Caki2 (cell line): ENCODE results near the gene STX1A. TPM values are rescaled to one million over a fixed set of nuclear protein-coding genes. Genes with fewer than 3 reads are reported as not detected.
"Not testable (repeated sequence)": the region's sequence is repeated elsewhere in the genome, so short reads cannot be mapped to it uniquely, and the experiment has no call there.

ENCODE experiments used
- DNase-seq: peaks from one replicate; pipeline ENCODE4 v3.0.0-alpha.2; 2015; ENCODE audit warnings: low read depth
- in situ Hi-C: cut with HindIII; loops from 2 replicates; pipeline ENCODE4 v1.10.0; 2016; ENCODE audit warnings: low sequenced_read_pairs, low pct_unique_long_range_greater_than_20kb, mixed read lengths
- total RNA-seq: library from RNA; depleted of rRNA; stranded (reverse); fragments of >200 nt; shearing (Covaris generic); gene quantifications from 2 replicates; pipeline ENCODE4 v1.2.3, GENCODE V29; 2014; ENCODE audit warnings: low replicate concordance; rRNA removed

Gene STX1A
- total RNA-seq, 1 experiment from 2014 or later: 8.5 TPM

DNA sequence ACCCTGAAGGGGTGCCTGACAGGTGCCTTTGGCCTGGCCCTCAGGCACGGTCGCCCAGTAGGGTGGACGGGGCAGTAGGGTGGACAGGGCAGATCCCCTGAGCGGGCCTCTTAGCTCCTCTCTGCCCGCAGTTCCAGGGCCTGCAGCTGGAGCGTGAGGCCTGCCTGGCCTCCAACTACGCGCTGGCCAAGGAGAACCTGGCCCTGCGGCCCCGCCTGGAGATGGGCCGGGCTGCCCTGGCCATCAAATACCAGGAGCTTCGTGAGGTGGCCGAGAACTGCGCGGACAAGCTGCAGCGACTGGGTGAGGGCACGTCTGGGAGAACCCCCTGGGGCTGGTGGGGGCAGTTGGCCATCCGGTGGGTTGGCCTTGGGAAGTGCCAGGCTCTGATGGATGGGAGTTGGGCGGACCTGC lies 50.2 kb downstream of the STX1A start:
- no peak for DNase-seq
- in situ Hi-C loops: no loop called here

DNA sequence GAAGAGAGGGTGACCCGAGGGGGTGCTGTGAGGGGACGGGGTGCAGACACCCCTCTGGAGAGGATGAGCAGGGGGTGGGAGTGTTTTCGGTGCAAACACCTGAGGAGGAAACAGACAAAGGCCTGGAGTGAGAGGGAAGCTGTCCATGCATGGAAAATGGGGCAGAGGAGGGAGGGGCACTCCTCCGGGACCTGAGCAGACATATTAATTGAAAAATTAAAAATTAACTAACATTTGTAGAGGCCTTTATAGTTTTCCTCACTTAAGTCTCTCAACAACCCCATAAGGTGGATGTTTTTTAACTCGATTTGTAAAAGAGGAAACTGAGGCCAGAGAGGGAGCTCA lies 50.6 kb downstream of the STX1A start:
- DNase-seq: no peak
- in situ Hi-C loops: no loop called here

DNA sequence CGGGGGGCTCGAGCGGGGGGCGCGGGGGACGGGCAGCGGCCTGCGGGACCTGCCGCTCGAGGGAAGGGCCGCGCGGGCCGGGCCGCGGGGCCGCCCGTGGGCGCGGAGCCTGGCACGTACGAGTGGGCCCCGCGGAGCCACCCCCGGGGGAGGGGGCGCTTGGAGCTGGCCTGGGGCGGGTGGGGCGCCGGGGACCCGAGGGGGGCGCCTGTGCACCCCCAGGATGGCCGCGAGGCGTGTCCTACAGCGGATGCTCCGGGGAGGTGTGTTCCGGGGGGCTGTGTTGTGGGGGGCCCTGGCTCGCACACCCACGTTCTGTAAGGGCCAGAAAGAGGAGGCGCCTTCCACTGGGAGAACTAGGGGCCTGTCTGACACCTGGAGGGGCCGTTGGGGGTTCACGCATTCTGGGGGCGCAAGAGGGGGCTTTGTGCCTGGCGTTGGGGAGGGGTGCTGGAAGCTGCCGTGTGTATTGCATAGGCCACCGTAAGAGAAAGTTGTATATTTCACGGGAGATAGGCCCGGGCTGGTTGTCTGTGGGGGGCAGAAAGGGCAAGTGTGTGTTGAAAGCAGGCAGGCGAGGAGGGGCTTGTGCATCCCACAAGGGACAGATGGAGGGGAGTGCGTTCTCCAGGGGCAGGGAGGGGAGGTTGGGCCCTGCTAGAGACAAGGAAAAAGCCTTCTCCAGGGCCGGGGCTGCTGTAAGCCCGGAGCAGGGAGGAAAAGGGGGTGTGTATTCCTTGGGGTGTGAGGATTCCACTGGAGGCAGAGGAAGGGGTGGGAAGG lies 51.2 kb downstream of the STX1A start:
- no peak for DNase-seq
- in situ Hi-C loops: no loop called here

DNA sequence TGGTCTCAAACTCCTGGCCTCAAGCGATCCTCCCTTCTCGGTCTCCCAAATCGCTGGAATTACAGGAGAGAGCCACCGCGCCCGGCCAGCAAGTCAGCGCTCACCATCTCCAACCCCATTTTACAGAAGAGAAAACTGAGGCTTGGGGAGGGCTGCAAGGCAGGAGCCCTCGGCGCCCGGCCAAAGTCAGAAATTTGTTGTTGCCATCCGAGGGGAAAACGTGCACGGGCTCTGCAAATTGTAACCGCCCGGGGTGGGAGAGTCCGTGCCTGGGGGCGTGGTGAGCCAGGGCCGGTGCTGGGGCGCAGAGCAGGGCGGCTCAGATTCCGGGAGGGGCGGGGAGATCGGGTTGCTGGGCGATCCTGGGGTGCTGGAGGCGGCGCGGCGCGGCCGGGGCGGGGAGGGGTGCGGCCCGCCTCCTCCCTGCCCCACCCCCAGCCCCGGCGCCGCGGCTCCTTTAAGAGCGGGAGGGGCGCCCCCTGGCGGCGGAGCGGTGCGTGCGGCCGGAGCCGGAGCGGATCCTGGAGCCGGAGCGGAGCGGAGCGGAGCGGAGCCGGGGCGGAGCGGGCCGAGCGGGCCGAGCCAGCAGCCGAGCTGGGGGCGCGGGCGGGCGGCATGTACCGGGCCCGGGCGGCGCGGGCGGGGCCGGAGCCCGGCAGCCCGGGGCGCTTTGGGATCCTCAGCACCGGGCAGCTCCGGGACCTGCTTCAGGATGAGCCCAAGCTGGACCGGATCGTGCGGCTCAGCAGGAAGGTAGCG lies 51.9 kb downstream of the STX1A start, which contains the start of gene VPS37D:
Gene VPS37D, plus strand, starts transcription at position 488 of the 759 bp plus-strand sequence. Its CDS starts 128 bp downstream, at position 616.
- in situ Hi-C loops: no loop called here

DNA sequence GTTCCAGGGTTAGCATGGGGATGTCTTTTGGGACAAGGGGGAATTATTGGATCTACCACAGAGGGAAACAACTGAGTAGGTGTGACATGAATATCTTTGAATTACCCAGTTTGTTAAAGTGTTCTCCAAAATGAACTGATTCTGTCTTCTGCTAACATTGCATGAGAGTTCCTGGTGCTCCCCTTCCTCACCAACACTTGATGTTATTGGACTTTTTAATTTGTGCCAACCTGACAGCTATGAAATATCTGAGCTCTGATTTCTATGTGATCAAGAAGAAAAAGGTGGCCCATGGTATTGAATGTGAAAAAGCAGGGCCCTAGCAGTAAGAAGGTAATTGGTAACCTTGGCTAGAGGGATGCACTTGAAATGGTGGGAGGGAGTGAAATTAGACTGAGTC lies 56.4 kb downstream of the STX1A start:
- no peak for DNase-seq
- in situ Hi-C loops: no loop called here

More for the DNA sequence above, 51.9 kb downstream of the STX1A start, which contains the start of gene VPS37D:
- peak; percentile 84 for DNase-seq

DNA sequence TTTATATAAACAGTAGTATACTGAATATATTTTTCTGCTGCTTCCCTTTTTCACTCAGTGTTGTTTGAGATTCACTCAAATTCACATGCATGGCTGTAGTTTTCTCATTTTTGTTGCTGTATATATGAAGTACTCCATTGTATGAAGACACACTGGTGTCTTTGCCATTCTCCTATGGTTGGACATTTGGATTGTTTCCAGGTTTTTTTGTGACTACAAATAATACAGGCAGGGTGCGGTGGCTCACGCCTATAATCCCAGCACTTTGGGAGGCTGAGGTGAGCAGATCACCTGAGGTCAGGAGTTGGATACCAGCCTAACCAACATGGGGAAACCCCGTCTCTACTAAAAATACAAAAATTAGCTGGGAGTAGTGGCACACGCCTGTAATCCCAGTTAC lies 58.9 kb downstream of the STX1A start:
- in situ Hi-C loops, DNase-seq: not testable (repeated sequence)

DNA sequence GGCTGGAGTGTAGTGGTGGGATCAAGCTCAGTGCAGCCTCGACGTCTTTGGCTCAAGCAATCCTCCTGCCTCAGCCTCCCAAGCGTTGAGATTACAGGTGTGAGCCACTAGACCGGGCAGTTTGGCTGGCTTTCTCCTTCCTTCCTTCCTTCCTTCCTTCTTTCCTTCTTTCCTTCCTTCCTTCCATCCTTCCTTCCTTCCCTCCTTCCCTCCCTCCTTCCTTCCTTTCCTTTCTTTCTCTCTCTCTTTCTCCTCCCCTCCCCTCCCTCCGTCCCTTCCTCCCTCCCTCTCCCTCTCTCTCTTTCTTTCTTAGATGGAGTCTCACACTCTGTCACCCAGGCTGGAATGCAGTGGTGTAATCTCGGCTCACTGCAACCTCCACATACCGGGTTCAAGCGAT lies 59.5 kb downstream of the STX1A start:
- in situ Hi-C loops: no loop called here
- DNase-seq: no peak

DNA sequence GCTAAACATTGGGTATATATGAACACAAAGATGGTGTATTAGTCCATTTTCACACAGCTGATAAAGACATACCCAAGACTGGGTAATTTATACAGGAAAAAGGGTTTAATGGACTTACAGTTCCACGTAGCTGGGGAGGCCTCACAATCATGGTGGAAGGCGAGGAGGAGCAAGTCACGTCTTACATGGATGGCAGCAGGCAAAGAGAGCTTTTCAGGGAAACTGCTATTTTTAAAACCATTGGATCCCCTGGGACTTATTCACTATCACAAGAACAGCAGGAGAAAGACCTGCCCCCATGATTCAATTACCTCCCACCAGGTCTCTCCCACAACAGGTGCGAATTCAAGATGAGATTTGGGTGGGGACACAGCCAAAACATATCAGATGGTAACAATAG lies 64.2 kb downstream of the STX1A start:
- DNase-seq, in situ Hi-C loops: not testable (repeated sequence)

DNA sequence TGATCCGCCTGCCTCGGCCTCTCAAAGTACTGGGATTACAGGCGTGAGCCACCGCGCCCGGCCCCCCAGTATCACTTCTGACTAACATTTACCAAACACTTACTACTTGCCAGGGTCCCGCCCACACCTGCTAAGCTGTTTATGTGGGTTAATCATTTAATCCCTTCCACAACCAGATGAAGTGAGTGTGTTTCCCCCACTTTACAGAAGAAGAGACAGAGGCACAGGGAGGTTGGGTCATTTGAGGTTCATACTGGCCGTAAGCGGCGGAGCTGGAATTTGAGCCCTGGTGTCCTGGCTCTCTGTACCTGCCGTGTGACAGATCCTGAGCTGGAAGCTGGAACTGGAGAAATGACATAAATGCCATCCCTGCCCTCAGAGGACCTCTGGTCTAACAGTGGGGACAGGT lies 66.9 kb downstream of the STX1A start:
- in situ Hi-C loops: no loop called here
- DNase-seq: no peak

DNA sequence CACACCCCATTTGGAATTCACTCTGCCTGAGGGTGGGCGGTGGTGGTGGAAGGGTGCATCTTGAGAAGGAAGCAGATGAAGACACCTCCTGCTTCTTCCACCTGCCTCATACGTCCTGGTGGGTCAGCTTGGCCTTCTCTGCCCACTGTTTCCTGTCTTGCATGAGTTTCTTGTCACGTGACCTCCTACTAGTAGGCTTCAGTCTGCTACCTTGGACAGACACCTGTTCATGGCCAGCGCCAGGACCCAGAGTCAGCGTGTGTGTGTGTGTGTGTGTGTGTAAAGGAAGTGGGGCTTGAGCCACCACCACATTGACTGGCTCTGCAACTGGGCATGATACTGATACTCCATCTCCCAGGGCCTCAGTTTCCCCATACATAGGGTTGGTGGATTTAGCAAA lies 68.9 kb downstream of the STX1A start:
- in situ Hi-C loops: no loop called here
- DNase-seq: no peak

DNA sequence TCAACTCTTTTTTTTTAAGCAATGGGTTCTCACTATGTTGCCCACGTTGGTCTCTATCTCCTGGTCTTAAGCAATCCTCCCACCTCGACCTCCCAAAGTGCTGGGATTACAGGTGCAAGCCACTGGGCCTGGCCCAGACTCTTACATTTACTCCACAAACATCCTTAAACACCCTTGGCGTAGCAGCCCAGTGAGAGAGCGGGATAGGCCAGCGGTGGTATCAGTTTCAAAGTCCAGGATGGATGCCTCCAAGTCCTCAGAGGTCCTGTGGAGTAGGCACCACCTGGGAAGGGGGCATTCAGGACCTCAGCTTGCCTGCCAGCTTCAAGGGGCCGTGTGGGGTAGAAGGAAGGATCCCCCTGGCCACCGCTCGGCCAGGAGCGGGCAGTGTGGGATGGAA lies 69.9 kb downstream of the STX1A start:
- in situ Hi-C loops: no loop called here
- DNase-seq: no peak

Other genes with a start within 250 kb of the STX1A start
- gene BAZ1B, start 197.4 kb downstream of the STX1A start, total RNA-seq: 50.9 and 54.6 TPM in 2 replicates
- 53.8 and 61.7 TPM in 2 replicates for gene BCL7B, start 162.0 kb downstream of the STX1A start, total RNA-seq
- gene TBL2, start 141.1 kb downstream of the STX1A start, total RNA-seq: 88.6 and 128 TPM in 2 replicates
- gene MLXIPL, start 95.1 kb downstream of the STX1A start, total RNA-seq: not detected in 2 replicates
- gene VPS37D, start 51.8 kb downstream of the STX1A start, total RNA-seq: 4.5 and 12.9 TPM in 2 replicates
- 10.7 and 20.2 TPM in 2 replicates for gene DNAJC30, start 36.2 kb downstream of the STX1A start, total RNA-seq
- gene BUD23, start 36.1 kb downstream of the STX1A start, total RNA-seq: 110 and 151 TPM in 2 replicates
- gene ABHD11, start 19.1 kb upstream of the STX1A start, total RNA-seq: 36.2 and 45.0 TPM in 2 replicates
- 43.4 and 69.4 TPM in 2 replicates for gene CLDN3, start 50.6 kb upstream of the STX1A start, total RNA-seq
- gene CLDN4, start 111.3 kb upstream of the STX1A start, total RNA-seq: 326 and 414 TPM in 2 replicates
- gene METTL27, start 122.8 kb upstream of the STX1A start, total RNA-seq: 60.4 and 71.8 TPM in 2 replicates
- 1.7 TPM in 1 of 2 replicates, not detected in the other for gene TMEM270, start 141.5 kb upstream of the STX1A start, total RNA-seq